PFSK-1 (cell line): ENCODE measurements around the gene F12.

ENCODE experiments used
- POLR2AphosphoS5 ChIP-seq: IDR thresholded peaks from 2 replicates; pipeline ENCODE4 v1.6.1; 2012; ENCODE audit warnings: low read depth, mild to moderate bottlenecking, control low read depth, low read length, moderate library complexity
- REST ChIP-seq, 2 experiments: IDR thresholded peaks; 2 replicates each; pipeline versions ENCODE4 v1.6.1 to v1.8.0; 2011 to 2012; ENCODE audit warnings: low read depth in 2 of 2, low read length in 2 of 2, control low read depth in 1 of 2, inconsistent platforms in 1 of 2, mild to moderate bottlenecking in 1 of 2, moderate library complexity in 1 of 2; ENCODE audit not compliant: insufficient read depth in 1 of 2
- SIN3A ChIP-seq: IDR thresholded peaks from 2 replicates; pipeline ENCODE4 v1.6.1; 2012; ENCODE audit warnings: mild to moderate bottlenecking, low read length, moderate library complexity, borderline replicate concordance; ENCODE audit not compliant: insufficient read depth
- TAF1 ChIP-seq: IDR thresholded peaks from 2 replicates; pipeline ENCODE4 v1.6.1; 2012; ENCODE audit warnings: low read length, control low read depth, borderline replicate concordance; ENCODE audit not compliant: insufficient read depth

DNA sequence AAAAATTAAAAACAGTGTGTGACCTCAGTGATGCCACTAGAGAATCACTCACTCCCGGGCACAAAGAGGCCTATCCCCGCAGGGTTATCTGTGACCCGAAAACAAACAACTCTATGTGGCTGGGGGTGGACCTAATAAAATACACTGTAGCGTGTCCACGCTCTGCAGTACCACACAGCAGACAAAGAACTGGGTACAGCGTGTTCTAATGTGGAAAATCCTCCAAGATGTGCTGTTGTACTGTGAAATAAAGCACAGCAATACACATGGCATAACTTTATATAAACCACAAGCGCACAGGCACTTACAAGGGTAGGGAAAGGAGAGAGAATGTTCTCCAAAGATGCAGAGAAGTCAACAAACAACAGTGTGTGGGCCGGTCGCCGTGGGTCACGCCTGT lies 33.3 kb downstream of the F12 start:
- no peak for TF ChIP-seq SIN3A
- TF ChIP-seq TAF1 = no peak
- TF ChIP-seq REST (IDR thresholded peaks at IDR 0.05; ENCODE audit: insufficient read depth in 1 of 2, low read depth in 2 of 2, low read length in 2 of 2) = no peak
- TF ChIP-seq POLR2AphosphoS5 = no peak
